ENCODE data around the gene B3GALT6. TPM values are rescaled to one million over a fixed set of nuclear protein-coding genes. Genes with fewer than 3 reads are reported as not detected.

B3GALT6 gene
- total RNA-seq, 1 experiment from 2014 or later: 46.4 TPM

GRCh38 chr1:1243266-1243660 lies 11.2 kb downstream of the B3GALT6 start:
- DNase-seq (ENCODE audit: low read depth, low spot score) (no peak), ATAC-seq (no peak)
- Histone ChIP-seq H3K27me3 (ENCODE audit: control insufficient read depth, insufficient read depth, low read length) (no peaks in the 10 kb centered on the region), H3K4me1 (ENCODE audit: control insufficient read depth, insufficient read depth, low read length) (peaks cover 66% of the 10 kb centered on the region), H3K27ac (ENCODE audit: low read length) (no peak overlapping the region), H3K9me3 (ENCODE audit: control insufficient read depth, insufficient read depth, low read depth, low read length) (no peaks in the 10 kb centered on the region), H3K36me3 (ENCODE audit: control insufficient read depth, insufficient read depth, low read length) (no peaks in the 10 kb centered on the region), H3K4me3 (ENCODE audit: low read depth in 2 of 2, low read length in 2 of 2) (no peak overlapping the region)
- CTCF ChIA-PET: no interaction called here
- TF ChIP-seq TCF7L2 (IDR thresholded peaks at IDR 0.05; ENCODE audit: low read depth, low read length): no peak
- TF ChIP-seq, protein P1, sequence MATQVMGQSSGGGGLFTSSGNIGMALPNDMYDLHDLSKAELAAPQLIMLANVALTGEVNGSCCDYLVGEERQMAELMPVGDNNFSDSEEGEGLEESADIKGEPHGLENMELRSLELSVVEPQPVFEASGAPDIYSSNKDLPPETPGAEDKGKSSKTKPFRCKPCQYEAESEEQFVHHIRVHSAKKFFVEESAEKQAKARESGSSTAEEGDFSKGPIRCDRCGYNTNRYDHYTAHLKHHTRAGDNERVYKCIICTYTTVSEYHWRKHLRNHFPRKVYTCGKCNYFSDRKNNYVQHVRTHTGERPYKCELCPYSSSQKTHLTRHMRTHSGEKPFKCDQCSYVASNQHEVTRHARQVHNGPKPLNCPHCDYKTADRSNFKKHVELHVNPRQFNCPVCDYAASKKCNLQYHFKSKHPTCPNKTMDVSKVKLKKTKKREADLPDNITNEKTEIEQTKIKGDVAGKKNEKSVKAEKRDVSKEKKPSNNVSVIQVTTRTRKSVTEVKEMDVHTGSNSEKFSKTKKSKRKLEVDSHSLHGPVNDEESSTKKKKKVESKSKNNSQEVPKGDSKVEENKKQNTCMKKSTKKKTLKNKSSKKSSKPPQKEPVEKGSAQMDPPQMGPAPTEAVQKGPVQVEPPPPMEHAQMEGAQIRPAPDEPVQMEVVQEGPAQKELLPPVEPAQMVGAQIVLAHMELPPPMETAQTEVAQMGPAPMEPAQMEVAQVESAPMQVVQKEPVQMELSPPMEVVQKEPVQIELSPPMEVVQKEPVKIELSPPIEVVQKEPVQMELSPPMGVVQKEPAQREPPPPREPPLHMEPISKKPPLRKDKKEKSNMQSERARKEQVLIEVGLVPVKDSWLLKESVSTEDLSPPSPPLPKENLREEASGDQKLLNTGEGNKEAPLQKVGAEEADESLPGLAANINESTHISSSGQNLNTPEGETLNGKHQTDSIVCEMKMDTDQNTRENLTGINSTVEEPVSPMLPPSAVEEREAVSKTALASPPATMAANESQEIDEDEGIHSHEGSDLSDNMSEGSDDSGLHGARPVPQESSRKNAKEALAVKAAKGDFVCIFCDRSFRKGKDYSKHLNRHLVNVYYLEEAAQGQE (IDR thresholded peaks at IDR 0.05; ENCODE audit: insufficient read depth in 1 of 2, low read depth in 2 of 2, low read length in 1 of 2): no peak
- TF ChIP-seq POLR2AphosphoS5 (IDR thresholded peaks at IDR 0.05; ENCODE audit: low read depth, low read length): no peak
- TF ChIP-seq CTCF (IDR thresholded peaks at IDR 0.05): no peak
- no peak for TF ChIP-seq SIN3A (IDR thresholded peaks at IDR 0.05; ENCODE audit: borderline replicate concordance, insufficient read depth, low read depth, low read length)
- no TSS peak for BruUV-seq (replicated peaks)
- intact Hi-C loops (cut with micrococcal nuclease; ENCODE audit: unreplicated experiment): no loop called here
- in situ Hi-C loops (cut with HindIII; ENCODE audit: low pct_unique_long_range_greater_than_20kb, low sequenced_read_pairs): no loop called here
- POLR2A ChIA-PET: no interaction called here

DNA sequence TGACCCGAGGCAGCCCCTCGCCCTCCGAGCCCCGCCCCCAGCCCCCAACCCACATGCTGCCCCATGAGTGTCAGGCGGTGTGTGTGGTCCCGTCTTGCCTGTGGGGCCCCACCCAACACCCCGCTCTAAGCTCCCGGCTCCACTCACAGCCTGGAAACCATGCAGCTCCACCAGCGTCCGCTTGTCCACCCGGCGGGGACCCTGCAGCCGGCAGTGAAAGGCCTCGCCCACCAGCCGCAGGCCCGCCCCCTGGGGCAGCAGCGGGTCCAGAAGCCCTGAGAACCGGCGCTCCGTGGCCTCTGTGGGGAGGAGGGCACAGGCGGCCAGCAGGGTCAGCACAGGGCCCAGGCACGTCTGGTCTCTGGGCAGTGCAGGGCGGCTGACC lies 11.8 kb downstream of the B3GALT6 start:
- peaks cover 61% of the 10 kb centered on the region for H3K4me1 ChIP-seq (ENCODE audit: control insufficient read depth, insufficient read depth, low read length)
- DNase-seq (ENCODE audit: low read depth, low spot score): no peak
- H3K27ac ChIP-seq (ENCODE audit: low read length): peak overlapping the region; percentile 84
- peak overlapping the region in 1 of 2 experiments; percentile 8; a peak in 1 of 4 replicates for H3K4me3 ChIP-seq (ENCODE audit: low read depth in 2 of 2, low read length in 2 of 2)
- no peak for TF ChIP-seq SIN3A (IDR thresholded peaks at IDR 0.05; ENCODE audit: borderline replicate concordance, insufficient read depth, low read depth, low read length)
- TF ChIP-seq TCF7L2 (IDR thresholded peaks at IDR 0.05; ENCODE audit: low read depth, low read length): no peak
- no peak for TF ChIP-seq CTCF (IDR thresholded peaks at IDR 0.05)
- TF ChIP-seq POLR2AphosphoS5 (IDR thresholded peaks at IDR 0.05; ENCODE audit: low read depth, low read length): no peak
- TF ChIP-seq, protein P1 (IDR thresholded peaks at IDR 0.05; ENCODE audit: insufficient read depth in 1 of 2, low read depth in 2 of 2, low read length in 1 of 2): no peak
- BruUV-seq (replicated peaks): no TSS peak
- ATAC-seq: peak; percentile 19
- no peaks in the 10 kb centered on the region for H3K36me3 ChIP-seq (ENCODE audit: control insufficient read depth, insufficient read depth, low read length)
- intact Hi-C loops (cut with micrococcal nuclease; ENCODE audit: unreplicated experiment): no loop called here
- POLR2A ChIA-PET: no interaction called here
- no peaks in the 10 kb centered on the region for H3K9me3 ChIP-seq (ENCODE audit: control insufficient read depth, insufficient read depth, low read depth, low read length)
- in situ Hi-C loops (cut with HindIII; ENCODE audit: low pct_unique_long_range_greater_than_20kb, low sequenced_read_pairs): no loop called here
- no peaks in the 10 kb centered on the region for H3K27me3 ChIP-seq (ENCODE audit: control insufficient read depth, insufficient read depth, low read length)
- CTCF ChIA-PET: no interaction called here

Data from Panc1 (cell line).